Measurements from ENCODE around the gene TTLL9. TPM values are rescaled to one million over a fixed set of nuclear protein-coding genes. Genes with fewer than 3 reads are reported as not detected.
A peak's percentile ranks its signal among the peaks of the same experiment; 100 is the strongest.

Gene TTLL9
- total RNA-seq, 3 donors from 2014 or later: 0.16 to 2.9 (median 0.98) TPM

GRCh38 chr20:31833931-31834521 lies 36.4 kb upstream of the TTLL9 start:
- Histone ChIP-seq H3K9me3 (no peaks in the 10 kb centered on the region), H3K4me1 (peaks cover 2 to 13% of the 10 kb centered on the region in 2 donors), H3K4me3 (no peak overlapping the region), H3K36me3 (no peaks in the 10 kb centered on the region), H3K27ac (no peak overlapping the region), H3K27me3 (no peaks in the 10 kb centered on the region)
- intact Hi-C loops (cut with DNase I; ENCODE audit: low total_unique reads): no loop called here
- DNase-seq (ENCODE audit: low spot score in 2 of 2): no peak
- TF ChIP-seq POLR2AphosphoS5 (IDR thresholded peaks at IDR 0.05) (no peak), CTCF (IDR thresholded peaks at IDR 0.05) (no peak), POLR2A (IDR thresholded peaks at IDR 0.05) (no peak)

GRCh38 chr20:31835554-31835953 lies 34.9 kb upstream of the TTLL9 start:
- no peak overlapping the region for H3K4me3 ChIP-seq
- intact Hi-C loops (cut with DNase I; ENCODE audit: low total_unique reads): no loop called here
- peaks cover 2 to 13% of the 10 kb centered on the region in 2 donors for H3K4me1 ChIP-seq
- DNase-seq (ENCODE audit: low spot score in 2 of 2): no peak
- TF ChIP-seq POLR2AphosphoS5 (IDR thresholded peaks at IDR 0.05) (no peak), POLR2A (IDR thresholded peaks at IDR 0.05) (no peak), CTCF (IDR thresholded peaks at IDR 0.05) (no peak)
- peak overlapping the region in 1 of 2 donors; percentile 38 for H3K27ac ChIP-seq
- H3K27me3 ChIP-seq: no peaks in the 10 kb centered on the region
- no peaks in the 10 kb centered on the region for H3K36me3 ChIP-seq
- H3K9me3 ChIP-seq: no peaks in the 10 kb centered on the region

GRCh38 chr20:31835977-31836852 lies 34.2 kb upstream of the TTLL9 start:
- intact Hi-C loops (cut with DNase I; ENCODE audit: low total_unique reads): no loop called here

GRCh38 chr20:31836853-31837608 lies 33.4 kb upstream of the TTLL9 start:
- Histone ChIP-seq H3K9me3 (no peaks in the 10 kb centered on the region), H3K4me3 (no peak overlapping the region), H3K27ac (peak overlapping the region in 1 of 2 donors; percentile 58), H3K4me1 (peaks cover 2 to 13% of the 10 kb centered on the region in 2 donors), H3K27me3 (no peaks in the 10 kb centered on the region), H3K36me3 (no peaks in the 10 kb centered on the region)
- no peak for DNase-seq (ENCODE audit: low spot score in 2 of 2)
- no peak for TF ChIP-seq POLR2AphosphoS5 (IDR thresholded peaks at IDR 0.05)
- no peak for TF ChIP-seq CTCF (IDR thresholded peaks at IDR 0.05)
- no peak for TF ChIP-seq POLR2A (IDR thresholded peaks at IDR 0.05)
- intact Hi-C loops (cut with DNase I; ENCODE audit: low total_unique reads): no loop called here

More at GRCh38 chr20:31835977-31836852, 34.2 kb upstream of the TTLL9 start:
- peaks cover 2 to 13% of the 10 kb centered on the region in 2 donors for H3K4me1 ChIP-seq
- H3K36me3 ChIP-seq: no peaks in the 10 kb centered on the region
- H3K27ac ChIP-seq: peak overlapping the region in 1 of 2 donors; percentile 38
- peak; percentile 13 to 52 (median 21) for TF ChIP-seq POLR2AphosphoS5 (IDR thresholded peaks at IDR 0.05)
- no peak for TF ChIP-seq POLR2A (IDR thresholded peaks at IDR 0.05)
- no peaks in the 10 kb centered on the region for H3K27me3 ChIP-seq
- H3K4me3 ChIP-seq: no peak overlapping the region
- H3K9me3 ChIP-seq: no peaks in the 10 kb centered on the region
- peak; percentile 67 to 75 for DNase-seq (ENCODE audit: low spot score in 2 of 2)

- H3K4me1 ChIP-seq: peaks cover 2 to 13% of the 10 kb centered on the region in 2 donors
- no peaks in the 10 kb centered on the region for H3K27me3 ChIP-seq
- no peaks in the 10 kb centered on the region for H3K9me3 ChIP-seq
- intact Hi-C loops (cut with DNase I; ENCODE audit: low total_unique reads): no loop called here
- TF ChIP-seq CTCF (IDR thresholded peaks at IDR 0.05) (no peak), POLR2A (IDR thresholded peaks at IDR 0.05) (no peak), POLR2AphosphoS5 (IDR thresholded peaks at IDR 0.05) (no peak)
- no peaks in the 10 kb centered on the region for H3K36me3 ChIP-seq
- DNase-seq (ENCODE audit: low spot score in 2 of 2): no peak
- H3K27ac ChIP-seq: peak overlapping the region in 1 of 2 donors; percentile 58
- no peak overlapping the region for H3K4me3 ChIP-seq
Measured at GRCh38 chr20:31837896-31838397, 32.5 kb upstream of the TTLL9 start.

All from breast epithelium (tissue), 4 donors.